SK-MEL-5 (cell line): ENCODE data around the gene AGRN. TPM values are rescaled to one million over a fixed set of nuclear protein-coding genes. Genes with fewer than 3 reads are reported as not detected.
A peak's percentile ranks its signal among the peaks of the same experiment; 100 is the strongest.

Experiments
- DNase-seq: peaks from one replicate; pipeline ENCODE4 v3.0.0-alpha.2; 2016; ENCODE audit warnings: low read depth, low spot score
- in situ Hi-C: cut with HindIII; loops from 2 replicates; pipeline ENCODE4 v1.10.0; 2016; ENCODE audit warnings: low sequenced_read_pairs, high pct_unique_total_duplicates, low pct_unique_long_range_greater_than_20kb
- total RNA-seq: library from RNA; depleted of rRNA; stranded (reverse); fragments of >200 nt; shearing (Covaris generic); gene quantifications from 2 replicates; pipeline ENCODE4 v1.2.3, GENCODE V29; 2014

Gene AGRN
- total RNA-seq, 1 experiment from 2014 or later: 21.3 TPM

DNA sequence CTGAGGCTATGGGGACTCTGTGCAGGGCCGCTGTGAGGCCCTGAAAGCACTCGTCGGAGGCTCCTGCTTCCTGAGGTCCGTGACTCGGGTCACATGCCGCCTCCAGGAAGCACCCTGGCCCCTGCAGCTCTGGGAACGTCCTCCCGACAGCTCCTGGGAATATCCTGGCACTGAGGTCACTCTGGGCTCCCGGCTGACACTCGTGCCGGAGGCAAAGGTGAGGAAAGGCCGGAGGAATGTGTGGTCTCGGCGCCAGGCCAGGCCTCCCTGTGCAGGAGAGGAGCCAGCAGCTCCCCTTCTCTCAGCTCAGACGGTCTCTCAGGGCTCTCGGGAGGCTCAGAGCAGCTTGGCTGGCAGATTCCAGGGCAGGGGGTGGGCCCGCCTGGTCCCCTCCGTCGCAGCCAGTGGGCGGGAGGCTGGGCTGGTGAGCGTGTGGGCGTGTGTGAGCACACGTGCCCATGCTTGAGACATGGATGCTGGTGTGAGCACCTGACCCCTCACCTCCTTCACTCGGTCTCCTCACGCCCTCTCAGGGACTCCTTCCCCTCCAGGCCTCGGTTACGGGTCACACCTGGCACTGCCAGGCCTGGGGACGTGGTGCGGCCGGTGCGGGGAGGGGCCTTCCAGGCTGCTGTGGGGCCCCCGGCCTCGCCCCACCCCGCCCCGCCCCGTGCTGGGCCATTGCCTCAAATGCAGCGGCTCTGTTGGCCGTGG, 59.6 kb downstream of the AGRN start:
- in situ Hi-C loops: no loop called here
- DNase-seq: peak; percentile 76

DNA sequence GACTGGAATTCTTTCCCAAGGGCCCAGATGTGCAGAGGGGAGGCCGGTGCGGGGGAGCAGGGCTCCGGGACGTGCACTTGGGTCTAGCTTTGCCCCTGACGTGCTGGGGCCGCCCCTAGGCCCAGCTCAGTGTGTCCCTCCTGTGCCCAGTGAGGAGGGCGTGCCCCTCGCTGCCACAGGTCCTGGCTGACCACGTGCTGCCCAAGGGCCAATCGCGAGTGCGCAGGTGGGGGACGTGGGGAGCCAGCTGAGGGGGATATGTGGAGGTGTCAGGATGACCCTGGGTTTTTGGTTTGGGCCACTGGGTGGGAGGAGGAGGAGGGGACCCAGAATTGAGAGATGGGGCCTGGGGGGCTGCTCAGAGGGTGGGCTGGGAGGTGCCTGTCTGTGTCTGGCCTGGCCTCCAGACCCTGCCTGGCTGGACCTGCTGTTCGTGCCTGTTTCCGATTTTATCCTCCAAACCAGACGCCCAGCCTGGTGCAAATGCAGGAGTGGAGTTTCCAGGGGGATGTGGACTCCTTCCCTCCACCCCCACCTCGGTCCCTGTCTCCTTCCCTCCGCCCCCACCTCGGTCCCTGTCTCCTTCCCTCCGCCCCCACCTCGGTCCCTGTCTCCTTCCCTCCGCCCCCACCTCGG, 60.3 kb downstream of the AGRN start:
- in situ Hi-C loops: no loop called here
- peak; percentile 71 for DNase-seq

DNA sequence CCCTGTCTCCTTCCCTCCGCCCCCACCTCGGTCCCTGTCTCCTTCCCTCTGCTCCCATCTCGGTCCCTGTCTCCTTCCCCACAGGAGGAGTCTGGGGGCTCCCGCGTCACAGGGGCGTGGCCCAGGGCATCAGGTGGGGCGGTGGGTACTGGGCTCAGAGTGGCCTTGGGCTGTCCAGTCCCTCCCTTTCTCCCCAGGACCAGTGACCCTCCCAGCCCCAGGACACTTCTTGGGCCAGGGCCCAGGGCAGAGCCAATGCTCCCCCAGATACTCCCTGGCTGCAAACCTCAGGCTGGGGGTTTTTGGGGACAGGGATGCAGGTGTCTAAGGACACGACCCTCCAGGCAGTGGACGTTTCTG, 61.0 kb downstream of the AGRN start:
- in situ Hi-C loops: no loop called here
- no peak for DNase-seq

DNA sequence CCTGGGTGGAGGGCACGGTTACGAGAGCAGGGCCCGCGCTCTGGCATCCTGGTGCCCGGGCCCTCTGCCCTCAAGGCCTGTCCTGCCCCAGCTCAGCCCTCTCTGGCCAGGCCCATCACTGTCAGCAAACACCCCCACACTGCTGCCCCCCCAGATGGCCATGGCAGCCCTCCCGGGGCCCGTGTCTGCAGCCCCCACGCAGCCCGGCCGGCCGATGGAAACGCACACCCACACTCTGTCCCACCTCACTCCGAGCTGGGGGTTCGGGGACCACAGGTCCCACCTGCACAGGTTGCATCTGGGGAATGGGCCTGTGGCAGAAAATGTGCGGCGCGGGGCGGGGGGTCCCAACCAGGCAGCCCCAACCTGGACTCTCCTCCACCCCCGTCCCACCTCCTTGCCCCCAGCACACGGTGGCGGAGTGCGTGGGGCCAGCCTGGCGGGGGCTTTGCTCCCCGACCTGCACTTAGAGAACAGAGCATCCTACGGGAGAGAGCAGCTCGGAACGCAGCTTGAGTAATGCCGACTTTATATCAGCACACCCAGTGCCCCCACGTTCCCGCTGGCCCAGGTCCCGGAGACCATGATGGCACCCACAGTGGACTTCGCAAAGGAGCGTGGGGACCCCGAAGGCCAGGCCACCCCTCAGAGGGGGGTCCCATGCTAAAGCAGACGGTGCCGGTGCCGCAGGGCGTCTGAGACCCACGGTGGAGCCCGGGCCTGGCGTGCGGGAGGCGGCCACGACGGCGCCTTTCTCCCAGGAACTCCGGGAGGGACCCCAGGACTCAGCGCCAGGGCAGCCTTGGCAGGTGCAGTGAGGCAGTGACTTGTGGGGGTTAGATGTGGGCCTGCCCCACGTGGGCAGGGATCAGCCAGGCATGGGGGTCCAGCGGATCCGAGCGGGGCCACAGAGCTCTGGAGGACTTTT, 61.7 kb downstream of the AGRN start:
- DNase-seq: no peak
- in situ Hi-C loops: no loop called here

DNA sequence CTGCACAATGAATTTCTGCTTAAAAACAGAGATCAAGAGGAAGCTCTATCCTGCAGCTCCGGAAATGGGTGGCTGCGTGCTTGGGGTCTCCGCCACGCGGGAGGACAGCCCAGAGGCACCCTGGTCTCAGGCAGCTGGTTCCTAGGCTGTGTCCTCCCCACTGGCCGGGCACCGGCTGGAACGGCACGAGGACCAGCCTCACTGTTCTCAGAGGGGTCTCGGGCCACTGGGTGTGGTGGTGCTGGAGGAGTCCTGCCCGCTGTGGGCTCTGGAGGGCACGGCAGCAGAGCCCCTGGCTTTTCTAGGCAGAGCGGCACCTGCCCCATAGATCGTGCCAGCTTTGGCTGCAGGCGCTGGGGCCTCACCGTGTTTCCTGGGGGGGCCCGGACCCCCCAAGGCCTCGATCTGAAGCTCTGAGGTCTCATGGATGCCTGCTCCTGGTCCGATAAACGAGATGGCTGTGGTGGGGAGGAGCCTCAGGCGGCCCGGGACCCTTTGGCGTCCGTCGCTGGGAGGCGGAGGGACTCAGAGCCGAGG, 62.4 kb downstream of the AGRN start:
- in situ Hi-C loops: no loop called here
- no peak for DNase-seq

DNA sequence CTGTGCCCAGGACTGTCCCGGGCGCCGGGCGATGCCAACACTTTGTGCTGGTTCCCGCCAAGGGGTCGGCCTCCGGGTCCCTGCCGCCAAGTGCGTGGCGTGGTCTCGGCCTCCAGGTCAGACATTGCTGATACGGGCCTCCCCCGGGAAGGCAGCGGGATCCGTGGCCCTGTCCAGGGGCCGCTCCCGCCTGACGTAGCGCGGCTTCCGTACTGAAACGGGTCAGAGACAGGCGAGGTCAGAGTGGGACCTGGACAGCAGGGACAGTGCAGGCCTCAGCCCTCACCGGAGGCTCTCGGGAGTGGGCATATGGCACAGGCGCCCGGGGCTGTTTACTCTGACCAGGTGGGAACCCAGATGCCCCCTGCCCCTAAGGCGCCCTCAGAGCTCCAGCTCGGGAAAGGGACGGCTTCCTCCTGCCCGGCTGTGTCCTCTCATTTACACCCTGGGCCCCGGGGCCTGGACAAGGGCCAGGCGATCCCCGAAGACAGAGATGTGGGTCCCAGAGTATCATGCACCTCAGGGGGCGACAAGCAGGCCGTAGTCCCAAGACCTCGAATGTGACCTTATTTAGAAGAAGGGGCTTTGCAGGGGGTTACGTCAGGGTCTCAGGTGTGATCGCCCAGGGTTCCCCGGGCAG, 63.0 kb downstream of the AGRN start:
- DNase-seq: no peak
- in situ Hi-C loops: no loop called here

DNA sequence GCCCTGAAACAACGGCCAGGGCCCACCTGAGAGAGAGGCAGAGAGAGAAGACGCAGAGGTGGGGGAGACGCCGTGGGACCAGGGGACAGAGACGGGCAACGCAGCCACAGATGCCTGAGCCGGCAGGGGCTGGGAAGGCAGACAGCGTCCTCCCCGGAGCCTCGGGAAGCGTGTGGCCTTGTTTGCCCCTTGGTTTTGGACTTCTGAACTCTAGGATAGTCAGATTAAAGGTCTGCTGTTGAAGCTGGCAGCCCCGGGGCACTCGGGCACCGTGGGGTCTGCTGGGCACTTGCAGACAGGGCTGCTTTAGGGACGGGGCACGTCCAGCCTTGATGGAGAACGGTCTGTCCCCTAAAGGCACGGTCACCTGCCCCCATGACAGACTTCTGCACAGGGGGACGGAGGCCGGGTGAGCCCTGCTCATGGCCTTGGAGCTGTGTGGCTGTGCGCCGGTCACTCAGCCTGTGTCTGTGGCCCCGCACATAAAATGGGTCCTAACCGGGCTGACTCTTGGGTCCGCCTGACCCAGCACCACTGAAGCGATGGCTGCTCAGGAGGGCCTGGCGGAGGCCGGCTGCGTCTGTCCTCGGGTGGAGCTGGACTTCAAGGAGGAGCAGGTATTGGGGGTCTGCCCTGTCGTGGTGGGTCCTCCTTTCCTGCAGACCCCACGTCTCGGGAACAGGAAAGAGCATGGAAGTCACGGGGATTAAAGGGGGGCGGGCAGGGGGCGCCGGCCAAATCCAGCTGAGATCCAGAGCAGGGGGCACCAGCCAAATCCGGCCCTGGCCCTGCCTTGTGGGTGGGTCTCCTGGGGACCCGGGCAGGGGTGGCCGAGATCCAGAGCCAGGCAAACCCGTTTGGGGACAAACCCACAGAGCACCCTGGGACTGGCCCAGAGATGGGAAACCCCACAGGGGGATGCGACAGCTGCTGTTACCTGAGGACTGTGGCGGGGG, 63.8 kb downstream of the AGRN start:
- in situ Hi-C loops: no loop called here
- no peak for DNase-seq

DNA sequence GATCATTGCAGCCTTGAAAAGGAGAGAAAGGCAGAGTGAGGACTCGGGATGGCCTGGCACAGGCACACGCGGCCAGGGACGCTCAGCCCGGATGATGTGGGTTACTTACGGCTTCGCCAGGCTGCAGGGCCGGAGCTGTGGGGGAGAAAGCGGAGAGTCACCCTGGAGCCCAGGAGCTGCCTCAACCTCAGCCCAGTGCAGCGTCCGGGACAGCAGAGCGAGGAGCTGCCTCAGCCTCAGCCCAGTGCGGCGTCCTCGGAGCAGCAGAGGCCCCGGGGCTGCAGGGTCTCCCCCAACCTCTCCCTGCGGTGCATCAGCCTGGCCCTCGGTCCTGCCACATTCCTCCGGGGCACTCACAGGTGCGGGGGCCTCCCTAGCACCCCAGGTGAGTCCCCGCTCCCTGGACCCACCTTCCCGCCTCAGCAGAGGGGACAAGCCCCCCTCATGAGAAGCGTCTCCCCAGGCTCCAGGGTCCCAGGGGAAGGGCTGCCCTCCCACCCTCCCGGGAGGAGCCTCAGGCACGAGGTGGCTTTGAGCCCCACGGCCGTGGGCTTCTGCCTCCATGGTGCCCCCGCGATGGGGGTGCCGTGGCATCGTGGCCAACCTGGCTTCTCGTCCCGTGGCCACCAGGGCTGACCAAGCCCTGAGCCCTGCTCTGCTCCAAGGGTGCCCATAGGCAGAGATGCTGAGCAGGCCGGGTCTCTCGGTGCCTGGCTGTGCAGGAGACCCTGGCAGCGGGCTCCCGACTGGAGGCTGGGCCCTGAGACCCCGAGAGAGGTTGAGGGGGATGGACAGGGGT, 64.7 kb downstream of the AGRN start:
- in situ Hi-C loops: no loop called here
- no peak for DNase-seq

DNA sequence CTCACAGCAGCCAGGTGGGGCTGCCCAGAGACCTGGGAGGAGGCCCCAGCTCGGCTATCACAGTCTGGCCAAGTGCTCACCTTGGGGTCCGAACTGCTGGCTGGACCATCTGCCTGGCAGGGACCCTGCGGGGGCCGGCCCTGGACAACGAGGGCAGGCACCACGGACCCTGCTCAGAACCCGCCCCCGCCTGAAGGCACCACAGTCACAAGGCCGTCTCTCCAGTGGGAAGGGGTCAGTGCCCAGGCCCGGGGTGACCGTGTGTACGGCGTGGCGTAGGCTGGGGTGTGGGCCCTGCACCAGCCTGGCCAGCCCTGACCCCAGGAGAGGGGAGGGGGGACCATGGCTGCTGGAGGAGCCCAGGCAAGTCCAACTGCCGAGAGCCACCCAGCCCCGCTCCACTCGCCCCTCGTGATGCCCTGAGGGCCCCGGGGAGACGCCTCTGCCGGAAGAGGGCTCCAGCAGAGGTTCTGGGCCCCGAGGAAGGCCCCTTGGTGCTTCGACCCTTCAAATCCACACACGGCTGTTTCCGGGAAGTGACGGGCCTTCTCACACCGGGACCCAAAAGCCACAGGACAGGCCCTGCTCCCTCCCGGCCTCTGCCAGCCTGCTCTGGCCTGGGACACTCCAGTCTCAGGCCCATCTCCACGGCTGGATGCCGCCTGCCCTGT, 65.4 kb downstream of the AGRN start:
- in situ Hi-C loops: no loop called here
- DNase-seq: no peak

DNA sequence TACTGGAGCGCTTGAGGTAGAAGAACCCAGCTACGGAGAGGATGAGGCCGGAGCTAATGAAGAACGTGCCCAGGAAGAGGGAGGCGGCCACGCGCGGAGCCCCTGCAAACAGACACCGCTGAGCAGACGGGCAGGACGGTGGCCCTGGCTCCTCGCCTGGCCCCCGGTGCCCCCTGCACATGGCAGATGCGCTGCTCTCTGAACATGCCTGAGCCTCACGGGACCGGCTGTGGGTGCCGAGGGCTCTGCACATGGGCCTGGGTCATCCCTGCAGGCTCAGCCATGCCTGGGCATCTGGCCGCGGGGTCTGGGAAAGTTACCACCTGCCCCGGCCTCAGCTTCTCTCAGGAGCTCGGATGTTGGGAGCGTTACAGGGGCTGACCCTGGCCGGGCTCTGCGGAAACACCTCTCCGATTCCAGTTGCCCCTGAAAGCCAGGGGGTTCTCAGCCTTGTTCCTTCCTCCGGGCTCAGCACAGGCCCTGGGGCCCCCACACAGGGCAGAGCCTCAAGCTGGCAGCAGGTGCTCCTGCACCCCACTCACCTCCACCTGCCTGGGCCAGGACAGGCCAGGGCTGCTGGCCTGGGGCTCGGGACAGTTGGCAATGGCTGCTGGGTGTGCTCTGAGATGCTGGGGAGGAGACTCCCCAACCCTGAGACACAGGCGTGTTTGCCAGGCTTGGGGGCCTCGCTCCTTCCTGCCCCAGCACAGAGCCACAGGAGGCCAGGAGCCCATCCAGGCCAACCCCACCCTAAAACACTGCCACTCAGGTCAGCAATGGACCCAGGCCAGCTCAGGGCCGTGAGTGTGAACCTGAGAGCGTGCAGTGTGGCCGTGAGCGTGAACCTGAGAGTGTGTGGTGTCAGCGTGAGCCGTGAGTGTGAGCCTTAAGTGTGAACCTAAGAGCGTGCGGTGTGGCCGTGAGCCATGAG, 66.3 kb downstream of the AGRN start:
- in situ Hi-C loops: no loop called here
- DNase-seq: no peak

DNA sequence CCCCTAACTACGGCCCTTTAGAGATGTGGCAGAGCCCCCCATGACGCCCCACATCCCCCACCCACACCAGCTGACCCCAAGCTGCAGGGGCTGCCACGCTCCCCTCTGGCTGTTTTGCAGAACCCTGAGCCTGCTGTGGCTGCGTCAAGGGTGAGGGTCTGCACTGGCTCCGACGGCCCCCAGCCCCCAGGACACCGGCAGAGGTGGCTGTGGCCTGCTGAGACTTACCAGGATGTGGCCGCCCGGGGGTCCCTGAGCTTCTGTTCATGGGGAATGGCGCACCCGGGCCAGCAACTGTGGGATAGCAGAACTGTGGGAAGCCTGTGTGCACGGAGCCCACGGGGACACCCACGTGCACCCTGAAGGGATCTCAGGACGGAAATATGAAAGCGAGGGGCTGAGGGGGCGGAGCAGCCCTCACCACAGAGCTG, 67.0 kb downstream of the AGRN start:
- DNase-seq: no peak
- in situ Hi-C loops: no loop called here

DNA sequence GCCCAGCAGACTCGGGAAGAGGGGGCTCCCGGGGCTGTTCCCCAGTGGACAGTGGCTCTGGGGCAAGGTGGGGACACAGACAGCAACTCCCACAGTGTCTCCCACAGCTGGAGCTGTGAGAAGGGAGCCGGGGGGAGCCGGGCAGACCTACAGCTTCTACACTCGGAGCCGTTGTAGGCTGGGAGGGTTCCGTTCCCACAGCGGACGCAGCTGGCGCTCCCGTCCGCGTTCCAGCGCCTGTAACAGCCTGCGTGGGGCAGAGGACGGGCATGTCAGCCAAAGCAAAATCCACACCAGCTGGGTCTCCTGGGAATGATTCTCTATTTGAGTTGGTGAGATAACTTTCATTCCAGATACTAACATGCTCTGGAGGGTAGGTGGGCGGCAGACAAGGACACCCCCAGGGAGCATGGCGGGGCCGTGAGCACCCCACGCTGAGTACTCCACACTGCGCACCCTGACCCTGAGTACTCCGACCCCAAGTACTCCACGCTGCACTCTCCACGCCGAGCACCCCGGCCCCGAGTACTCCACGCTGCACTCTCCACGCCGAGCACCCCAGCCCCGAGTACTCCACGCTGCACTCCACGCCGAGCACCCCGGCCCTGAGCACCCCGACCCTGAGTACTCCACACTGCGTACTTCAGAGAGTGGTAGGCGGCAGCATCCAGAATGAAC, 67.6 kb downstream of the AGRN start:
- no peak for DNase-seq
- in situ Hi-C loops: no loop called here

DNA sequence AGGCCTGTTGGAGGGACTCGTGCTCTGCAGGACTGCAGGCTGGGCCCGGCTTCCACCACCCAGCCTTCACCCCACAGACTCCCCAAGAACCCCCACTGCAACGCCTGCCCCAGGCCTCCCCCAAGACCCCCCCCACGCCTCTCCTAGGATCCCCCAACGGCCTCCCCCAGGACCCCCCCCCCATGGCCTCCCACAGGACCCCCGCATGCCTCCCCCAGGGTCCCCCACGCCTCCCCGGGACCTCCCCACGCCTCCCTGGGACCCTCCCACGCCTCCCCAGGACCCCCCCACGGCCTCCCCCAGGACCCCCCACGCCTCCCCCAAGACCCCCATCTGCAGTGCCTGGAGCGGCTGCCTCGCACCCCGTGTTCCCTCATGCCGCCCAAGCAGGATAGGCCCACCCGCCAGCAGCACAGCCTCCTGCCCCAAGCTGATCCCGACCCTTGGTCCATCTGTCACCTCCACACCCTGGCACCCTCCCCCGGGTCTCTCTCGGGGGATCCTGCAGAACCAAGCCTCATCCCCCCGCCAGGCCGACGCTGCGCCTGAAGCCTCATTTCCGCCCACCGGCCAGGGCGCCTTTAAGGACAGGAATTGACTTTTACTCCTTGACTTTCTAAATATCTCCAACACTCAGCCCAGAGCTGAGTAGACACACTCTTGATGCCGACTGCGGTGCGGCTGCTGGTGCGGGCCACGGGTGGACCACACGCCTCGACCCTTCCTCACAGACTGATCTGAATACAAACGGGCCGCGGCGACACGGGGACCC, 68.3 kb downstream of the AGRN start:
- in situ Hi-C loops: no loop called here
- no peak for DNase-seq
